Measurements from ENCODE around the gene PUM2. TPM values are rescaled to one million over a fixed set of nuclear protein-coding genes. Genes with fewer than 3 reads are reported as not detected.

Gene PUM2
- total RNA-seq: 61.2 and 101 TPM in 2 replicates

GRCh38 chr2:20350753-20351554, at the start of gene PUM2:
TSS of gene PUM2 (minus strand) at chr2:20350844. CDS start at chr2:20327360, 23,484 bp downstream.

GRCh38 chr2:20224716-20225293, 125.8 kb downstream of the PUM2 start, which contains the start of gene SDC1:
TSS of gene SDC1 (minus strand) at chr2:20225130. CDS start at chr2:20224867, 263 bp downstream.

Other genes starting within 250 kb of the PUM2 start
- gene SDC1, start 125.7 kb downstream of the PUM2 start, total RNA-seq: 668 and 741 TPM in 2 replicates
- gene RHOB, start 96.2 kb upstream of the PUM2 start, total RNA-seq: 60.5 and 62.4 TPM in 2 replicates